Transverse colon (tissue), 4 donors: ENCODE data around the gene NHERF2.

Experiments
- CTCF ChIP-seq, 5 experiments: fragments of 200-600 bp in 3 of 5; fragments of 450-650 bp in 2 of 5; sonication (generic) in 3 of 5; IDR thresholded peaks; 1 replicate in 2 of 5; 2 replicates in 3 of 5; pipeline ENCODE4 v1.5.1; 2016 to 2017; ENCODE audit warnings: antibody characterized with exemption in 5 of 5, inconsistent platforms in 3 of 5, mild to moderate bottlenecking in 2 of 5, moderate library complexity in 1 of 5
- POLR2A ChIP-seq: fragments of 450-650 bp; IDR thresholded peaks from one replicate; pipeline ENCODE4 v1.6.1; 2016; ENCODE audit warnings: antibody characterized with exemption, mild to moderate bottlenecking, moderate library complexity
- POLR2AphosphoS5 ChIP-seq, 3 donors: sonication (generic); formaldehyde crosslinking; IDR thresholded peaks; one replicate each; pipeline ENCODE4 v1.6.1; 2016; ENCODE audit warnings: antibody characterized with exemption in 3 of 3

GRCh38 chr16:2066139-2066538 is 39.4 kb downstream of the NHERF2 start:
- TF ChIP-seq POLR2A (no peak), CTCF (IDR thresholded peaks at IDR 0.05) (no peak), POLR2AphosphoS5 (IDR thresholded peaks at IDR 0.05) (no peak)
